SK-N-SH (cell line): ENCODE measurements around the gene DSCAM. TPM values are rescaled to one million over a fixed set of nuclear protein-coding genes. Genes with fewer than 3 reads are reported as not detected.

ENCODE experiments used
- CTCF ChIA-PET: fragments of 300-600, 350-600 bp; formaldehyde crosslinking; extraction: SDS; loops from one replicate; lab custom pipeline; 2021; lab: Yijun Ruan, JAX
- POLR2A ChIA-PET: fragments of 350-600 bp; sonication (Branson Sonifier 250); formaldehyde crosslinking; extraction: SDS; loops from one replicate; lab custom pipeline; 2020; ENCODE audit warnings: antibody characterized with exemption, inconsistent platforms; lab: Yijun Ruan, JAX
- DNase-seq: peaks from one replicate; pipeline ENCODE4 v3.0.0; 2012
- H2AFZ ChIP-seq: fragments of 200-600 bp; sonication (generic); 2 replicates; pipeline ENCODE4 v1.8.1; 2016; ENCODE audit warnings: antibody characterized with exemption, mild to moderate bottlenecking, low read depth
- H3F3A ChIP-seq: fragments of 200-600 bp; sonication (generic); replicated peaks from 2 replicates; pipeline ENCODE3; 2016; ENCODE audit warnings: antibody characterized with exemption, mild to moderate bottlenecking; ENCODE audit not compliant: insufficient read depth
- H3K27ac ChIP-seq, 2 experiments: fragments of 200-500 bp in 1 of 2; fragments of 200-600 bp in 1 of 2; sonication (Bioruptor generic) in 1 of 2; sonication (generic), shearing (Covaris generic) in 1 of 2; 2 replicates each; pipeline versions ENCODE4 v1.5.1 to v1.6.1; 2014 to 2016; ENCODE audit warnings: low read depth in 2 of 2, inconsistent platforms in 1 of 2, low read length in 1 of 2, mild to moderate bottlenecking in 1 of 2, mixed read lengths in 1 of 2
- H3K27me3 ChIP-seq: fragments of 200-600 bp; sonication (generic), shearing (Covaris generic); 2 replicates; pipeline ENCODE4 v1.6.1; 2016; ENCODE audit warnings: mixed run types; ENCODE audit not compliant: insufficient read depth
- H3K36me3 ChIP-seq, 2 experiments: fragments of 200-500 bp in 1 of 2; fragments of 200-600 bp in 1 of 2; sonication (Bioruptor generic) in 1 of 2; sonication (generic) in 1 of 2; replicated peaks in 1 of 2; 2 replicates each; pipeline versions ENCODE3 to v1.5.1; 2014 to 2016; ENCODE audit warnings: low read length in 1 of 2, mild to moderate bottlenecking in 1 of 2; ENCODE audit not compliant: insufficient read depth in 2 of 2, control insufficient read depth in 1 of 2
- H3K4me1 ChIP-seq, 2 experiments: fragments of 200-500 bp in 1 of 2; fragments of 200-600 bp in 1 of 2; sonication (Bioruptor generic) in 1 of 2; sonication (generic), shearing (Covaris generic) in 1 of 2; 2 replicates each; pipeline versions ENCODE4 v1.5.1 to v1.6.1; 2014 to 2016; ENCODE audit warnings: low read depth in 1 of 2, low read length in 1 of 2, mixed run types in 1 of 2; ENCODE audit not compliant: insufficient read depth in 2 of 2, control insufficient read depth in 1 of 2
- H3K4me2 ChIP-seq: fragments of 200-600 bp; sonication (generic), shearing (Covaris generic); 2 replicates; pipeline ENCODE4 v1.6.1; 2017; ENCODE audit warnings: mixed run types
- H3K4me3 ChIP-seq, 2 experiments: fragments of 200-500 bp in 1 of 2; fragments of 200-600 bp in 1 of 2; sonication (Bioruptor generic) in 1 of 2; sonication (generic), shearing (Covaris generic) in 1 of 2; 2 replicates each; pipeline versions ENCODE4 v1.5.1 to v1.8.1; 2014 to 2016; ENCODE audit warnings: low read depth in 2 of 2, inconsistent platforms in 1 of 2, low read length in 1 of 2, mild to moderate bottlenecking in 1 of 2, mixed read lengths in 1 of 2, moderate library complexity in 1 of 2
- H3K79me2 ChIP-seq: fragments of 200-600 bp; sonication (generic); 2 replicates; pipeline ENCODE4 v1.8.1; 2017; ENCODE audit warnings: mild to moderate bottlenecking; ENCODE audit not compliant: insufficient read depth
- H3K9ac ChIP-seq: fragments of 200-600 bp; sonication (generic); 2 replicates; pipeline ENCODE4 v1.6.1; 2017; ENCODE audit warnings: mixed run types
- H3K9me2 ChIP-seq: fragments of 200-600 bp; sonication (generic); 2 replicates; pipeline ENCODE4 v1.6.1; 2017; ENCODE audit warnings: mixed run types
- H3K9me3 ChIP-seq: fragments of 200-600 bp; sonication (generic); 2 replicates; pipeline ENCODE4 v1.6.1; 2017; ENCODE audit warnings: mixed run types, mild to moderate bottlenecking, moderate library complexity
- H4K20me1 ChIP-seq: fragments of 200-600 bp; sonication (generic); 2 replicates; pipeline ENCODE4 v1.6.1; 2017; ENCODE audit warnings: mild to moderate bottlenecking, mixed run types; ENCODE audit not compliant: insufficient read depth
- CHD2 ChIP-seq: fragments of 150-350 bp; IDR thresholded peaks from 2 replicates; pipeline ENCODE4 v1.6.1; 2018; ENCODE audit warnings: low read length; ENCODE audit not compliant: partially characterized antibody
- EP300 ChIP-seq, 2 experiments: IDR thresholded peaks; 2 replicates each; pipeline versions ENCODE4 v1.4.0 to v1.6.1; 2012; ENCODE audit warnings: borderline replicate concordance in 1 of 2, low read depth in 1 of 2, low read length in 1 of 2
- FOSL2 ChIP-seq: IDR thresholded peaks from 2 replicates; pipeline ENCODE4 v1.4.0; 2012; ENCODE audit warnings: low read depth, mild to moderate bottlenecking, moderate library complexity, borderline replicate concordance
- FOXJ3 ChIP-seq: sonication (generic); formaldehyde crosslinking; IDR thresholded peaks from 2 replicates; pipeline ENCODE4 v1.5.1; 2020; ENCODE audit warnings: mild to moderate bottlenecking, missing genetic modification reagents
- FOXM1 ChIP-seq: IDR thresholded peaks from 2 replicates; pipeline ENCODE4 v1.4.0; 2012; ENCODE audit warnings: low read depth, mild to moderate bottlenecking
- GATA2 ChIP-seq: sonication (generic); formaldehyde crosslinking; IDR thresholded peaks from 2 replicates; pipeline ENCODE4 v1.5.0; 2020; ENCODE audit warnings: mild to moderate bottlenecking, missing genetic modification reagents
- MEF2A ChIP-seq: IDR thresholded peaks from 2 replicates; pipeline ENCODE4 v1.4.0; 2012; ENCODE audit warnings: low read depth, borderline replicate concordance
- NRF1 ChIP-seq: IDR thresholded peaks from 2 replicates; pipeline ENCODE4 v1.6.1; 2012; ENCODE audit warnings: low read depth, mild to moderate bottlenecking, low read length
- PBX3 ChIP-seq: IDR thresholded peaks from 2 replicates; pipeline ENCODE4; 2012
- RAD21 ChIP-seq: IDR thresholded peaks from 2 replicates; pipeline ENCODE4 v1.6.1; 2012; ENCODE audit warnings: mild to moderate bottlenecking, low read length
- RCOR1 ChIP-seq: fragments of 150-350 bp; IDR thresholded peaks from 2 replicates; pipeline ENCODE4 v1.6.1; 2017; ENCODE audit warnings: antibody characterized with exemption, low read length
- REST ChIP-seq: IDR thresholded peaks from 2 replicates; pipeline ENCODE4 v1.6.1; 2012; ENCODE audit warnings: mild to moderate bottlenecking, low read depth, low read length, moderate library complexity
- TAF1 ChIP-seq: IDR thresholded peaks from 2 replicates; pipeline ENCODE4 v1.6.1; 2012; ENCODE audit warnings: low read depth, mild to moderate bottlenecking, low read length, moderate library complexity, borderline replicate concordance
- WGBS: methylation state at CpG from one replicate; pipeline ENCODE4 v1.1.6; 2017; ENCODE audit warnings: low lambda C conversion rate; 5-methylcytosine and 5-hydroxymethylcytosine counted together
- polyA plus RNA-seq, 3 experiments: library from polyadenylated mRNA; depleted of rRNA; stranded (reverse); fragments of >200 nt; gene quantifications; 2 replicates each; pipeline ENCODE4 v1.2.3, GENCODE V29; 2012

Gene DSCAM
- polyA plus RNA-seq, 1 of the 3 experiments (the other 2 are of a cell fraction) = not detected

- no peak for TF ChIP-seq REST
- TF ChIP-seq RCOR1 = peak; percentile 86; the same call in 1 of the 2 replicates
- peak; percentile 98 for TF ChIP-seq GATA2
- peak in 1 of 2 experiments; percentile 97; a peak in 2 of 4 replicates for TF ChIP-seq EP300 (IDR thresholded peaks at IDR 0.05; ENCODE audit: borderline replicate concordance in 1 of 2, low read depth in 1 of 2, low read length in 1 of 2)
- TF ChIP-seq FOSL2 = no peak
- no peak for TF ChIP-seq MEF2A
- no peak for TF ChIP-seq PBX3
- TF ChIP-seq NRF1 = no peak
- peak; percentile 86 for TF ChIP-seq CHD2
- TF ChIP-seq FOXM1 = no peak
Measured at GRCh38 chr21:40254540-40255465, 592.2 kb downstream of the DSCAM start (continued).

- no peaks in the 10 kb centered on the region for H3K36me3 ChIP-seq
- WGBS = 12% methylated on average over 3 of the region's 3 CpGs
Measured at GRCh38 chr21:40253112-40253511, 593.8 kb downstream of the DSCAM start.

More at GRCh38 chr21:40253112-40253511, 593.8 kb downstream of the DSCAM start:
- no peaks in the 10 kb centered on the region for H3K9me2 ChIP-seq
- POLR2A ChIA-PET = interaction anchor here (2.1 kb wide), 1 partner anchor 19 kb away, joined by 12 read pairs; no protein-coding TSS in a partner anchor
- TF ChIP-seq FOXJ3 (CRISPR knock-in tag) (no peak), GATA2 (peak; percentile 55), TAF1 (no peak), EP300 (IDR thresholded peaks at IDR 0.05; ENCODE audit: borderline replicate concordance in 1 of 2, low read depth in 1 of 2, low read length in 1 of 2) (peak in 1 of 2 experiments; percentile 84; a peak in 2 of 4 replicates), NRF1 (no peak), RCOR1 (peak; percentile 76), RAD21 (no peak), REST (no peak)
- TF ChIP-seq, all 33 proteins: peak for 3
- H4K20me1 ChIP-seq = no peaks in the 10 kb centered on the region
- peak overlapping the region in 1 of 2 experiments; percentile 92; a peak in 1 of 4 replicates for H3K27ac ChIP-seq
- H3K4me1 ChIP-seq = peaks cover 0 to 31% of the 10 kb centered on the region in 2 experiments; a peak in 2 of 4 replicates
- no peaks in the 10 kb centered on the region for H3F3A ChIP-seq
- H3K79me2 ChIP-seq = no peaks in the 10 kb centered on the region
- no peak overlapping the region for H3K4me2 ChIP-seq
- no peak overlapping the region for H3K9ac ChIP-seq
- no peaks in the 10 kb centered on the region for H3K27me3 ChIP-seq
- CTCF ChIA-PET = interaction anchor here (1.7 to 3.9 kb wide), 3 partner anchors 18 to 133 kb away, joined by 4 to 20 read pairs (median 14); no protein-coding TSS in a partner anchor
- no peak overlapping the region for H2AFZ ChIP-seq
- H3K9me3 ChIP-seq = no peaks in the 10 kb centered on the region
- no peak for DNase-seq
- no peak overlapping the region for H3K4me3 ChIP-seq
